ENCODE measurements around the gene SCFD1.

GRCh38 chr14:30706704-30707103 is 84.6 kb downstream of the SCFD1 start:
- TF ChIP-seq, protein P1, sequence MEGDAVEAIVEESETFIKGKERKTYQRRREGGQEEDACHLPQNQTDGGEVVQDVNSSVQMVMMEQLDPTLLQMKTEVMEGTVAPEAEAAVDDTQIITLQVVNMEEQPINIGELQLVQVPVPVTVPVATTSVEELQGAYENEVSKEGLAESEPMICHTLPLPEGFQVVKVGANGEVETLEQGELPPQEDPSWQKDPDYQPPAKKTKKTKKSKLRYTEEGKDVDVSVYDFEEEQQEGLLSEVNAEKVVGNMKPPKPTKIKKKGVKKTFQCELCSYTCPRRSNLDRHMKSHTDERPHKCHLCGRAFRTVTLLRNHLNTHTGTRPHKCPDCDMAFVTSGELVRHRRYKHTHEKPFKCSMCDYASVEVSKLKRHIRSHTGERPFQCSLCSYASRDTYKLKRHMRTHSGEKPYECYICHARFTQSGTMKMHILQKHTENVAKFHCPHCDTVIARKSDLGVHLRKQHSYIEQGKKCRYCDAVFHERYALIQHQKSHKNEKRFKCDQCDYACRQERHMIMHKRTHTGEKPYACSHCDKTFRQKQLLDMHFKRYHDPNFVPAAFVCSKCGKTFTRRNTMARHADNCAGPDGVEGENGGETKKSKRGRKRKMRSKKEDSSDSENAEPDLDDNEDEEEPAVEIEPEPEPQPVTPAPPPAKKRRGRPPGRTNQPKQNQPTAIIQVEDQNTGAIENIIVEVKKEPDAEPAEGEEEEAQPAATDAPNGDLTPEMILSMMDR (IDR thresholded peaks at IDR 0.05): no peak
- no peak for TF ChIP-seq ZFX (IDR thresholded peaks at IDR 0.05; ENCODE audit: borderline replicate concordance)

Data from 22Rv1 (cell line).